Pulmonary artery endothelial cell (primary cell): Measurements from ENCODE around the gene C22orf31. TPM values are rescaled to one million over a fixed set of nuclear protein-coding genes. Genes with fewer than 3 reads are reported as not detected.
"Not testable (repeated sequence)": the region's sequence is repeated elsewhere in the genome, so short reads cannot be mapped to it uniquely, and the experiment has no call there.

Experiments
- DNase-seq: peaks from one replicate; pipeline ENCODE4 v3.0.0-alpha.2; 2011; ENCODE audit warnings: low read depth, low spot score
- total RNA-seq: library from RNA; depleted of rRNA; stranded (reverse); fragments of >200 nt; gene quantifications from 2 replicates; pipeline ENCODE4 v1.2.3, GENCODE V29; 2014

The C22orf31 gene
- total RNA-seq, result not detected in 2 replicates

DNA sequence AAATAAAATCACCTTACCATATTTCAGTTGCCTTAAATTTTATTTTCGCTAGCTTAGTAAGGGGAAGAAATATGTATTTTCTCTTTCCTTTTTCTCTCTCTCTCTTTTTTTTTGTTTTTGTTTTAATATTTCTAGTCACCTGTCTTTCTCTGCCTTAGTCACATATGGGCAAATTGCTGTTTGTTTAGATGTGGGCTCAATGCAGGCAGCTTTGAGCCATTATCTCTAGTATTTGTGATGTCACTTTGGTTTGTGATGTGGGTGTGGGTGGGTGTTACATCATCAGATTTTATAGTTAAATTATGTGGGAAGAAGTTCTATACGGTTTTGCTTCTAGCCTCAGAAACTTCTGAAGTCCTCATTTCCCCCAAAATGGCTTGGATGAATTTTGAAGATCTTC, at the start of gene C22orf31:
C22orf31 (minus strand) TSS at position 59 of the 400 bp plus-strand sequence; CDS start at position 20, 39 bp downstream.
- no peak for DNase-seq

DNA sequence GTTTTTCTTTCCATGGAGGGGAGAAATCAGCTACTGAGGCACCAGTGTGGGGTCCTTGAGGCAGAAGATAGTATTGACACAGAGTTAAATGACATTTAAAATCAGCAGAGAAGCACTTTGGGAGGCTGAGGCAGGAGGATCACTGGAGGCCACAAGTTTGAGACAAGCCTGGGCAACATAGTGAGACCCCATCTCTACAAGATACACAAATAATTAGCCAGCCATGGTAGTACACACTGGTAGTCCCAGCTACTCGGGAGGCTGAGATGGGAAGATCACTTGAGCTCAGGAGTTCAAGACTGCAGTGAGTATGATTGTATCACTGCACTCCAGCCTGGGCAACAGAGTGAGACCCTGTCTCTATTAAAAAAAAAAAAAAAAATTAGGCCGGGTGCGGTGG, 49.3 kb upstream of the C22orf31 start:
- no peak for DNase-seq

DNA sequence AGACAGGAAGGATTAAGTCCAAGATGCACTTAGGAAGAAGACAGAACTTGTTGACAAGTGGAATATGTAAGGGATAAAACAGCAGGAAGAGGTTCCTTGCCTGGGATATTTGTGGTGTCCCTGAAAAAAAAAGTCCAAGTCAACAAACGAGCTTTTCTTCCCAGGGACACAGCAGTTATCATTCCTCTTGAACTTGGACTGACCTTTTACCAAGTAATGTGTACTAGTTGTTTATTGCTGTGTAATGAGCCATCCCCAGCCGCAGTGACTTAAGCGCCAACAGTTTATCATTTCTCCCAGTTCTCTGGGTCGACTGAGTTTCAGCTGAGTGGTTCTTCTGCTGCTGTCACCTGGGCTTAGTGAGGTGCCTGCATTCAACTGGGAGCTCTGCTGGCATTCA, 48.2 kb upstream of the C22orf31 start:
- DNase-seq, result no peak

DNA sequence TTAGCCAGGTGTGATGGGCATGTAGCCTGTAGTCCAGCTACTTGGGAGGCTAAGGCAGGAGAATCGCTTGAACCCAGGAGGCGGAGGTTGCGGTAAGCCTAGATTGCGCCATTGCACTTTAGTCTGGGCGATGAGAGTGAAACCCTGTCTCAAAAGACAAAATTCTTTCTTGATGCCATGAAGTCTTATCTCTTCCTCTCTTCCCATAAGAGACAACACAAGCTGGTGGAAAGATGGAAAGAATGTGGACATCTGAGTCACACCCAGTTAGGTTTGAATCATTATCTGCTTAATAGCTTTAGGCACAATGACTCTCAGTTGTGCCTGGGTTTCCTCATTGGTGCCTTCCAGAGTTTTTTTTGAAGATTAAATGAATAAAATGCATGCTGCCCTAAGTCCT, 46.5 kb upstream of the C22orf31 start:
- DNase-seq, result no peak

DNA sequence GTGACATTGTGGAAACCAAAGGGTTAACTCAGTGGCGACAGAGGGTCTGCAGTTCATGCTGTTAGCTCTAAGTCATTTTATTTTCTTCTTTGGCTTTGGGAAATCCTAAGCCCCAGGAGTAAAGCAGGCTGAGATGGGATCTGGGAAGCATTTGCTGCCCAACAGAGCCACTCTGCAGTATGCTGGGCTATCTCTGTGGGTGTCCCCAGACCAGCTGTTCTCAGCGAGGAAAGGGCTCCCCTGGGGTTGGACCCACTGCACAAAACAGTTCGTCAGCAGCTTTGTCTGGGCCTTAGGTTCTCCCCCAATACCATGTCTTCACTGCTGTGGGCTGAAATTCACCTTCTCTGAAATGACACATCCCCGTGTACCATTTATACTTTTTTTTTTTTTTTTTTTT, 45.2 kb upstream of the C22orf31 start:
- DNase-seq, result no peak

DNA sequence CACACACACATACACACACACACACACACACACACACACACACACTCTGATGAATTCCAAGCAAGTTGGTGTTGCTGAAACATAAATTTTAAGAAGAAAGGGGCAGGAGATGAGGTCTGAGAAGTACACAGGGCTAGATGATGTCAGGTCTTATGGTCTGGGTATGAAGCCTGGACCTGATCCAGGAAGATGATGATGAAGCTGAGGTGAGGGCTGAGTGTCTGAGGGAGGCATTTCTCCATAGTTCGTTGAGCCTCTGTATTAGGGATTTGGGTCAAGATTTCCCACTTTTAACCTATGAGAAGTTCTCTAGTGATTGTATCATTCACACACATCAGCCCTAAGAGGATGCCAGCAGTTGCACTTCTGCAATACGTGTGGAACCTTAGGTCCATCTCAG, 43.8 kb upstream of the C22orf31 start:
- no peak for DNase-seq

DNA sequence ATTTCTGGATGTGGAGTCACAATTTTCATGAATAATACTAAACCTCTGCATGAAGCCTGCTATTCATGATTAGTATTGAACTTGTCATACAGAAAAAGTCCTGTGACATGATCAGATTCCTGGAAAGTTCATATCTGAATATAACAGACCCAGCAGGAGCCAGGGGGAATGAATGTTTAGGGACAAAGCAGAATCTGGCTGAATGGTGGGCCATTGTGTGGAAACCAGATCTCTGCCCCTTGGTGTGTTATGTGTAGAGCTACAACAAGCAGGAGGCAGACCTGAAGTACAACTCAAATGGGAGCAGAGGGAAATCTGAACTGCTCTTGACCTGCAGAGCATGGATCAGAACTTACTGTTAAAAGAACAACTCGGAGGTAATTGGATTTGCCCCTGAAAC, 41.5 kb upstream of the C22orf31 start:
- no peak for DNase-seq

DNA sequence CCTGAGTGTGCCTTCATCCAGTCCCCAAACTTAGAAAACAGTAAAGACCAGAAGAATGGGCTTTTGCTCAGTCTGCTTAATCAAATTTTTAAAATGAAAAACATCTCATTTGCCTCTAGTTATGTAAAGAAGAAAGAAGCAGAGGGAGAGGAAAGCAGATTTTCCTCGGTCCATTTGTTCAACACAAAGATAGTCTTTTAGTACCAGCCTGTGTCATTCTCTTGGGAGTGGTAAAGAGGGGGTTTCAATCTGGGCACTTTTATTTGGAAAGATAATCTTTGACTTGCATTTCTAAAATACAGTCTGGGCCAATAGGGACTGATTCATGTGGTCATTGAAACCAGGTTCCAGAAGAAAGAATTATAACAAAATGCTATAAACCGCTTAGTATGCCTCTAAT, 40.7 kb upstream of the C22orf31 start:
- DNase-seq, result no peak

DNA sequence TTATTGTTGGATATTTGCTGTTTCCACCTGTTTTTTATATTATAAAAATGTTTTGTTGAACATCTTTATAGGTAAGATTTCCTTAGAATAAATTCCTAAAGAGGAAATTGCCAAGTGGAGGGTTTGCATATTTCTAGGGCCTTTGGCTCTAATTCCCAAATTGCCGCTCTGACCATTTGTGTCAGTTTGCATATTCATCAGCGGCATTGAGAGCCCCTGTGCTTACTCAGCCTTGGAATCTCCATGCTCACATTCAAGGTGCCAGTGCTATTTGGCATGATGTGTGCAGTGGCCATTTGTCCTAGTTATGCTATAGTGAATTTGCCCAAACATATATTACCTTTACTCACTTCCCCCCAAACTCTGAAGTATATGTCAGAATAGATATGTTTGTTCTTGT, 36.7 kb upstream of the C22orf31 start:
- DNase-seq, result no peak

DNA sequence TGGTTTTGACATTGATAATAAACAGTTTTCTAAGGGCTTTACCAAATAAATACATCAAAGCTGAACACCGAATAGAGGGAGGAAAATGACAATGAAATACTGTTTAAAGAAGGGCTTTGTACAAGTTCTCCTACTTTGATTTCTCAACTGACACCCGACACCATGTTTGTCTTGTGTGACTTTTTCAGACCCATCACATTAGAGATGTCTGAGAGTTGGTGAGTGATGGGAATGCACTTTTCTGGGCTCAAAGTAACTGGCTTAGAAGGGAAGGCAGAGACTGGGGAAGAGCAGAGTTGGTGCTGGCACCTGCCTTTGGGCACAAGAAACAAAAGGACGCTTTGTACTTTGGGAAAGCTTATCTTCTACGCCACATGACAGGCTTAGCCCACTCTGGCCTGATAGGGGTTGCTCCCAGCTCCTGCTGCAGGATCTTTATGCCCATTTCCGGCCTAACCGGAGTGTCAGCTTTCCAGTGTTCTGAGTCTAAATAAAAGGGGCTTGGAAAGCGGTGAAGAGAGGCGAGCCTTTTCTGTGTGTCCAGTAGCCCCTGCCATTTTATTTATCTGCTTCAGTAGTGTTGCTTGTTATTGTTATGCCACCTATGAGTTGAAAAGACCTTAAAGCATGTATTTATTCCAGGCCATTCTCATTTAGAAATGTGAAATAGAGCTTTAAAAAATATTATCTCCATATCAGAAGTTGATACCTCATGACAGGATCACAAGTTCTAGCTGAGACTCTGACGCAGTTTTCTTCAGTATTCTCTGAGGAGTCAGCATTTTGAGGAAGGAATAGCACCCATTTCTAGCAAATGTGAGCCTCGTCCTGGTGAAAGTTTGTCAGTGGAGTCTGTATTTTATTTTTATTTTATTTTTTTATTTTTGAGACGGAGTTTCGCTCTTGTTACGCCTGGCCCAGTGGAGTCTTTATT, 35.4 kb upstream of the C22orf31 start:
- no peak for DNase-seq

DNA sequence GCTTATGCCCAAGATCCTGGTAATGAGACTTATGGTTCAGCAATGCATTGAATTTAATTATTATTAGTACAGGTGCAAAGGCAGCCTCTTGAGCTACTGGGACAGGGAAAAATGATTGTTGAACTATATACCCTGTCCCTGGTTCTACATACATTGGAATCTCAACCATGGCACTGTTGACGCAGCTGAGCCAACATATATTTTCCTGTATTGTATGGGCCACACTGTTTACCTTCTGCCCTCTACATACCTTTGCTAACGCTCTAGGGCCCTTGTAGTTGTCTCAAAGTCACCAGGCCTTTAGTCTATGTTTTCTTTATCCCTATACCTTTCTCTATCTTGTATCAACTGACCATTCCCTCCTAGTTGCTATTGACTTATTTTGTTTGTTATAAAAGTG, 33.8 kb upstream of the C22orf31 start:
- DNase-seq, result no peak

DNA sequence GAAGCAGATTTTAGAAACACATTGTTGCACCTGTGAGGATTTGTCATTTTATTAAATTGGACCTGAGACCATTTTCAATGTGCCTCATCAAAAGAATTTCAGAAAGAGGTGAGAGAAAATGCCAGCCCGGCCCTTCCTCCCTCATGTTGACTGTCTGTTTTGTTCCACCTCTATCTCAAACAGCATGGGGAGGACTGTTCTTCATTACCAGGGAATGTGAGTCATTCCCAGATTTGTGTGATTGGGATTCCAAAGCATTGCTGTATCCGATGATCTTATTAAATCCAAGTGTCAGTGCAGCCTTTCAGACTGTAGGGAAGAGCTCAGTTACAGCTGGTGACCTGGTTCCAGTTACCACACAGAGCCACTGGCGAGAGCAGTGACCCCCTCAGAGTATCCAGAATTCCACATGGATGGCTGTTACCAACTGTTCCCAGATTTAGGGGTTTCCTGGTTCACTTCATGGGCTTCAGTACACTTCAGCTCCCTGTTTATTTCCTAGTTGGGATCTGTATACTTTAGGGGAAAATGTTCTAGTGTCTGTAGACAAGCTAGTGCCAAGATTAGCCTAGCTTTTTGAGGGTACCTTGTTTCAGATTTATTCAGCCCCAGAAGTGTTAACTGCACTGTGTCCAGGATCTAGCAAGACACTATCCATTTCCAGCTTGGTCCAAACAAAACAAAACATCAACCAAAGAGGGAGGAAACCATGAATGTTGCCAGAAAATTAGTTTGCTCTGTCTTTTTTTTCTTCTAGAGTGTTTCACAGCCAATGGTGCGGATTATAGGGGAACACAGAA, 32.1 kb upstream of the C22orf31 start:
- DNase-seq, result no peak

DNA sequence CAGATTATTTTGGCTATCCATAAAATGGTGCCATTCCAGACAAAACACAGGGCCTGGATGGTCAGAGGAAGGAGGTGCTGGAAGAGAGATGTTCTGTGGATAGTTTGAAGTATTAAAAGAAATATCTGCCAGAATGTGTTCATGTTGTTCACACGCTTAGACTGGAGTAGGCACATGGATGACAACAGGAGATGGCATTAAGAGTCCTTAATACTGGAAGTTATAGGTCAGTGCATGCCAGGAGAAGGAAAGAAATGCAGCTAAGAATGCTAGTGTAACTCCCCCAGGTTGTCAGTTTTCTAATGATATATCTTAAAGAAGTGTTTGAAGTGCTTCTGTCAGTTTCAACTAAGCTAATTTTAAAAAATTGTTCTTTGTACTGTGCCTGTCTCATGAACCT, 31.4 kb upstream of the C22orf31 start:
- DNase-seq, result no peak

DNA sequence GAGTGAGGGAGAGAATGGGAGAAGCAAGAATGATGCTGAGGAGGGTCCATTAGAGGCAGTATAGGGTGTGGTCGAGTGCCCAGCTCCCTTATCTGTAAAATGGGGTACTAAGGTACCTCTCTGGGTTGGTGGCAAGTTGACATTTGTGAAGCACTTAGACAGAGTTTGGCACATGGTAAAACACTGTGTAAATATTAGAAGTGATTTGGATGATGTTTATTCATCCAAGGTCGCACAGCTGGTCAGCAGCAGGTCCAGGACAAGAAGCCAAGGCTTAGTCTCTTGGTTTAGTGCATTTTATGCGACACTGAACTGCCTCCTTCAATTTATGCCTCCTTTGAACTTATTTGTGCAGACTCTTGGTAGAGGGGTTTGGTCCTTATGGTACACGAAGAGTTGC, 30.6 kb upstream of the C22orf31 start:
- no peak for DNase-seq

DNA sequence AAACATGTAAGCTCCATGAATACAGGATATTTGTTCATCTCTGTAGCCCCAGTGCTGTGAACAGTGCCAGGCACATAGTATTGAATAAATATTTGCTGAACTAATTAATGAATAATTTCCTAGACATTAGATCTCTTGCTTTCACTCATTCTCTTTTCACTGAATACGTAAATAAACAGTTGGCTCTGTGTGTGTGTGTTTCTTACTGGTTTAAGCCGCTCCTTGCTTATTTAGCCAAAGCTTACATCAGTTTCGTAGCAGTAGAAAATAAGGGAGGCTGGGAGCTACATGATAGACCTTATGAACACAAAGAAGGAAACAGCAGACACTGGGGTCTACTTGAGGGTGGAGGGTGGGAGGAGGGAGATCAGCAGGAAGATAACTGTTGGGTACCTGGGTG, 28.4 kb upstream of the C22orf31 start:
- DNase-seq, result no peak

DNA sequence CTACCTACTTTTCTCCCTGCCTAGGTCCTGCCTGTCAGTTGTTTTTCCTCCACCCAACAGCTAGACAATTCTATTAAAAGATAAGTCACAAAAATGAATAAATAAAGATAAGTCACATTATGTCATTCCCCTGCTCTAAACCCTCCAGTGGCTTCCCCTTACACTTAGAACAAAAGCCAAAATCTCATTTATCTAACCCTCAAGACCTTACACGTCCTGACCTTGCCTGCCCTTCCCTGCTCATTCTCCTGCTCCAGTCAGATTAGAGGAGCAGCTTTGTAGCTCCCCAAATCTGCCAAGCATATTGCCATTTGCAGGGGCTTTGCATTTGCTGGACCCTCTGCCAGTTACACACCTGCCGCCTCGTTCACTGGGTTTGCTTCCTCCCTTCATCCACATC, 27.9 kb upstream of the C22orf31 start:
- no peak for DNase-seq

DNA sequence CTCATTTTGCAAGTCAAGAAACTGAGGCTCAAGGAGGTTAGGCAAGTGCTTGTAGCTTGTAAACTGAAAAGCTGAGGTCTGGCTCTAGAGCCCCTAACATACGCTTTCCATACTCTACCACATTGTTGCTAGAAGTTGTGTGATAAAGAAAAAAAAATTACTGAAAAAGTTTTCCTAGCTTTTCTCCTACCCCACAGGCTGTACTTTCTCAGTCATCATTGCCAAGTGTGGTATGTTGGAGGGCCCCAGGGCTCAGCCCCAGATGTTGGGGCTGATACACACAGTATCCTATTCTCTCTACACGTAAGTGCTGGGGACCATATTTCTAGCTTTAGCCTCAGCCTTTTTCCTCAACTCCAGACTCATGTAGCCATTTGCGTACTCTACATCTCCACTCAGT, 27.2 kb upstream of the C22orf31 start:
- no peak for DNase-seq

DNA sequence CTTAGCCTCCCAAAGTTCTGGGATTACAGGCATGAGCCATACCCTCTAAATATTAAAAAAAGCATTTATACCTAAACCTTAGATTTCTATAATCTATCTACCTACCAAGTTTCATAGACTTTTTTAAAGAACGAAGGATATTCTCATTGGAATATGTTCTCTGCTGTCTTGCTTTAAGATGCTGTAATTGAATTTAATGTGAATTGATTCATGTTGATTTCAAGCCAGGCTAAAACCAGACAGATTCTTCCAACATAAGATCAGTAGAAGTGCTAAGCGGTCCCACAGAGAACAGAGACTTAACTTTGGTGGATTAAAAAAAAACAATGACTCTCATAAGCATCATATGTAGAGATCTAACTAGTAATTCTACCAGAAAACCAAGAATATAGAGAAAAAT, 25.4 kb upstream of the C22orf31 start:
- DNase-seq, result no peak

DNA sequence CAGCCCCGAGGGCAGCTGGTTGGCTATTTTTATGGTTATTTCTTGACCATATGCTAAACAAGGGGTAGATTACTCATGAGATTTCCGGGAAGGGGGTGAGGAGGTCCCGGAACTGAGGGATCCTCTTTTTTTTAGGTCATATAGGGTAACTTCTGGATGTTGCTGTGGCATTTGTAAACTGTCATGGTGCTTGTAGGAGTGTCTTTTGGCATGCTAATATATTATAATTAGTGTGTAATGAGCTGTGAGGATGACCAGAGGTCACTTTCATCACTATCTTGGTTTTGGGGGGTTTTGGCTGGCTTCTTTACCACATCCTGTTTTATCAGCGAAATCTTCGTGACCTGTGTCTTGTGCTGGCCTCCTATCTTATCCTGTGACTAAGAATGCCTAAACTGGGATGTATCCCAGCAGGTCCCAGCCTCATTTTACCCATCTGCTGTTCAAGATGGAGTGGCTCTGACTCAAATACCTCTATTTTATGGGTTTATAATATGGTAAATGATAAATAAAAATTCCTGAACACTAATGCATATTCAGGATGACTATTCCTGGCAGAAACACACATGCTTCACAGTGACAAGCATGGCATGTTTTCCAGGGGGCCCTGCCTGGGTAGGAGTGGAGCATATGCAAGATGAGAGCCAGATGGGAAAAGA, 22.4 kb upstream of the C22orf31 start:
- DNase-seq, result no peak

DNA sequence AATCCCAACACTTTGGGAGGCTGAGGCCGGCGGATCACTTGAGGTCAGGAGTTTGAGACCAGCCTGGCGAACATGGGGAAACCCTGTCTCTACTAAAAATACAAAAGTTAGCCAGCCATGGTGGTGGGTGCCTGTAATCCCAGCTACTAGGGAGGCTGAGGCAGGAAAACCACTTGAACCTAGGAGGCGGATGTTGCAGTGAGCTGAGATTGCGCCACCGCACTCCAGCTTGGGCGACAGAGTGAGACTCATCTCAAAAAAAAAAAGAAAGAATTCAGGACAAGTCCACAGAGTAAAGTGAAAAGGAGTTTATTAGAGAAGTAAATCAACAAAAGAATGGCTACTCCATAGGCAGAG, 21.9 kb upstream of the C22orf31 start:
- DNase-seq, result not testable (repeated sequence)

DNA sequence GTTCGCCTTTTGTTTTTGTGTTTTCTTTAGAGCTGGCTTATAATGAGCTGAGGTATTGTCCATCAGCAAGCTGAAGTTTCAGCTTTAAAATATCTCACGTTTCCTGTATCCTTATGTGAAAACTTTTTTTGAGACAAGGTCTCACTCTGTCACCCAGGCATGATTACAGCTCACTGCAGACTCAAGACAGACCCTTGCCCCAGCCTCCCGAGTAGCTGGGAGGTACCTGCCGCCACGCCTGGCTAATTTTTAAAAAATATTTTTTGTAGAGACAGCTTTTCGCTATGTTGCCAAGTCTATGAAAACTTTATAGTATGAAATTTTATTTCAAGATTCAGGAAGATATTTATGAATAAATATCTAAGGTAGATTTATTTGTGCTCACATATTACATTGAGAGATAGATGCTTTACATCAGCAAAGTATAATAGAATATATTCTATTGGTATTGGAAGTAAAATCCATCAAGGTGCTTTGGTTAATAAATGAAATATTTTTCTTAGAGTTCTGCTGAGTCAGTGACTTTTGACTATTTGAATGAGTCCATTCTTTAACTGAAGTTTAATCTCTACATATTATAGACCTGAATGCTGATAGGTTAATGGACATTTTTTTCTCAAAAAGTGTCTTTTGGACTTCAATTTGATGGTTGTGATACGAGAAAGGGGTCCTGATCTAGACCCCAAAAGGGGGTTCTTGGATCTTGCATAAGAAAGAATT, 21.4 kb upstream of the C22orf31 start:
- no peak for DNase-seq
